Glomerular visceral epithelial cell (primary cell): ENCODE measurements around the gene SLX4.

ENCODE experiments used
- DNase-seq: peaks from one replicate; pipeline ENCODE4 v3.0.0-alpha.2; 2016; ENCODE audit errors: extremely low spot score

The SLX4 gene

DNA sequence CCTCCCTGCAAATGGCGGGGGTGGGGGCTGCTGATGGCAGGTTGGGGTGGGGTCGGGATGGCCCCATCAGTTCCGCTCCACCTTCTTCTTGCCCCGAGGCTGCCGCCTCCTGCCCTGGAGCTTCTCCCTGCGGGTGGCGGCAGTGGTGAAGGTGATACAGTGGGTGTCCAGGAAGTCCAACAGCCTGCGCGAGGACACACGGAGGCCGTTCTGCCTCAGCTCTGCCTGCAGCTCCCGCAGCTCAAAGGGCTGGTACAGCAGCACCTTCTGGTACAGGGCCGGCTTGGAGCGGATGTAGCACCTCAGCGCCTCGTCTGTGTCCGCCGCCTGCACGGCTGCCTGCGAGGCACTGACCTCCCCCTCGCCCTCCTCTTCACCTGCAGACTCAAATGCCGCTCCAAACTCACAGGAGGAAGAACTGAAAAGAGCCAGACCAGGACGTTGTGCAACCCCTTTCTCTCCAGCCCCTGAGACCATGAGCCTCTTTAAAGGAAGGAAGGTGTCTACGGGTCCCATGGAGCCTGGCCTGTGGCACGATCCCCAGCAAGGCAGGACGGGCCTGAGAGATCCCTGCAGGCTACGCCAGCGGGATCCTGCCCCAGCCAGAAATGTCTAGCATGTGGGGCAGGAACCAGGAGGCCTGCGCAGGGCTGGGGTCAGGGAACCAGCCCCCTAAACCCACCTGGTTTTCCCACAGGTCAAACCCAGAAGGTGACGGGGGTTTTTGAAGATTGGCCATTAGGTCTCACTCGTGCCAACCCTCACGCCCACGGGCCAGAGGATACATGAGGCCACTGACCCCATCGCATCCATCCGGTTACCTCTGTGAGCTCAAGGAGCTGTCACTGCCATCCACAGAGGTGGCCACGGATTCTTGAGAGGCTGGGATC lies 28.9 kb downstream of the SLX4 start:
- DNase-seq, result no peak

DNA sequence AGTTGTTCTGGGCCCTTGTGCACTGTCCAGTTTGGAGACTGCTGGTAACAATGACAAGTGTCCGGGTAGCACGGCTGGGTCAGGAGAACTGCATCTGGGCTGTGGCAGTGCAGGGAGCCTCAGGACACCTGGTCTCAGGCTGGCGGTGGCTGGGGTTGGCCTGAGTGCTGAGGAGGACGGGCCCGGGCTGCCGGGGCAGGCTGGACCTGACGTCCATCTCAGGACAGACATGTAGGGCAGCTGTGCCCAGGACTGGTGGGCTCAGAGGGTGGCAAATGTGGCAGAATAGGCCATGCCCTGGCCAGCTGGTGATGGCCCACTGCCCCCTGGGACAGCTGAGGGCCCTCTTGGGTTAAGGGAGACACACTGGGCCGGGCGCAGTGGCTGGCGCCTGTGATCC lies 30.0 kb downstream of the SLX4 start:
- DNase-seq, result no peak

DNA sequence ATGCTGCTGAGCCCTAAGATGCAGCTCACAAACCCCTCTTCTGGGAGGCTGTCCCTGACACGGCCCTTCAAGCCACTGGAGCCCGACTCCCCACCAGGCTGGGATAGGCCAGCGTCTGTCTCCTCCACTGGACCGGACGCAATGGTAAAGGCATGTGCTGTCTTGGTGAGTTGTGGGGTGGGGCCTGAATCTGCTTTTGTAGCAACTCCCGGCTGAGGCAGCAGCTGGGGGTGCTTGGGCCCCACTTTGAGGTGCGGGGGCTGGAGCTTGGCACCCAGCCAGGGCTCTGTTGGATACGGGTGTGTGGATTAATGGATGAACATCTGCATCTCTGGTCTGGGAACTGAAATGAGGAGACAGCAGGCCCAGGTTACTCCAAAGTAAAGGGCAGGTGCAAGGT lies 30.7 kb downstream of the SLX4 start:
- no peak for DNase-seq

DNA sequence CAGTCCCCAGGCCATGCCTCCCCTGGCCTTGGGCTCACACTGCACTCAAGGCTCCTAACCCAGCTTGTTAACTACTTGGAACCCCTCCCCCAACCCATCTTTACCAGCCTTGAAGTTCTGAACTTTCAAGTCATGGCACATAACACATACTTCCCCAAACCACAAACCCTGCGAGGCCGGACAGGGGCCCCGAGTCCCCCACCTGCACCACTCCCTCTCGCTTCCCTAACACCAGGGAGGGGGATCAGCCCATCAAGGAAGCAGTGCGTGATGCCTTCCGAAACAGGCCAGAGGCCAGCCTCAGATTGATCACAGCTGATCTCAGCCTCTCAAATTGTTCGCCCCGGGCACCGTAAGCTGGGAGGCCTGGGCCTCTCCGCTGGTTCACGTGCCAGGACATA lies 31.2 kb downstream of the SLX4 start:
- DNase-seq, result no peak

DNA sequence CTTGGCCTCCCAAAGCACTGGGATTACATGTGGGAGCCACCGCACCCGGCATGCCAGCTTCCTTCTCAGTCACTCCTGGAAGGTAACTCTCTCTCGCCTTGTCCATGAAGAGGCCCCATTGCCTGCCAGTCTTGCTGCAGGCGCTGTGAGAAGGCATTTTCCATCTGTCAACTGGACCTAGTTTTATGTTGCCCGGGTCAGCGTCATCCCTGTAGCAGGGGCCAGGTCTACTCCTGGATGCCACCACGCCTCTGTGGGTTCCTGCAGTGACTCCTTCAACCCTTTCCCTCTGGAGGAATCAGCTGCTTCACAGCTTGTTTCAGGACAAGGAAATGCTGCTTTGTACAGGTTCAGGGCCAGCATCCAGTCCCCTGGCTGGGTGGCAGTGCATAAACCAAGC lies 31.6 kb downstream of the SLX4 start:
- no peak for DNase-seq

DNA sequence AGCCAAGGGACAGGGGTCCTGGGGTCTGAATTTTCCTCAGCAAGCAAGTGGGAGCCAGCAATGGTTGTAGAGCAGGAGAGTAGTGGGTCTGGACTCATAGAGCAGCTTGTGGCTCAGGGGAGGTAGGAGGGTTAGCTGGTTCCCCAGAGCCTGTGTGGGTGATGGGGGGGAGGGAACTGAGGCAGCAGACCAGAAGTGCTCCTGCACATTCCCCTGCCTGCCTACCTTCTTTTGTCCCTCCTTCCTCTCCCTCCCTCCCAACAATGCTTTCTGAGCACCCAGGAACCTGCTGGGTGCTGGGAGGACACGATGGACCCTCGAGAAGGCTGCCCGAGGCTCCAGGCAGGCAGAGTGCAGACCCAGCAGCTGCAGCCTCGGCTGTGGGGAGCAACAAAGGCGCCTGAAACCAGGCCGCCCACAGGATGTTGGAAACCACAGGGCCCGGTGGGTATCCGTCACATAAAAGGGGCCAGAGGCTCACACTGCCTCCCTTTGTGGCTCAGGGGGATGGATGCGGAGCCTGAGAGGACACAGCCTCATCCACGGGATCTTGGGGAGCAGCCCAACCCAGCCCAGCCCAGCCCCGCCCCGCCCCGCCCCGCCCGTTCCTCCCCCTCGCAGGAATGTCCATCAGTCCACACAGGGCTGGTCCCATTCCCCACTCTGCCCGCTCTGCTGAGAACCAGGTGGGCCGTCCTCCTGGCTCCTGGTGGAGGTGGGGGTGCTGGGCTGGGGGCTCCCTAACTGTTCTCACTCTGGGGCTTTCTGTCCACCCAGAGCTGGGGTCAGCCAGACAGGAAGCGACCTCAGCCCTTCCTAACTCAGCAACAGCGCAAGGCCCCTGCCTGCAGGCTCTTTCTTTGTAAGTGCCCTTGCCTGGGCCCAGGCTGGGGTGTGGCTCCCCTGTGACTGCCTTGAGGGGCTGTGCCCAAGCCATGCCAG lies 32.5 kb downstream of the SLX4 start:
- no peak for DNase-seq

DNA sequence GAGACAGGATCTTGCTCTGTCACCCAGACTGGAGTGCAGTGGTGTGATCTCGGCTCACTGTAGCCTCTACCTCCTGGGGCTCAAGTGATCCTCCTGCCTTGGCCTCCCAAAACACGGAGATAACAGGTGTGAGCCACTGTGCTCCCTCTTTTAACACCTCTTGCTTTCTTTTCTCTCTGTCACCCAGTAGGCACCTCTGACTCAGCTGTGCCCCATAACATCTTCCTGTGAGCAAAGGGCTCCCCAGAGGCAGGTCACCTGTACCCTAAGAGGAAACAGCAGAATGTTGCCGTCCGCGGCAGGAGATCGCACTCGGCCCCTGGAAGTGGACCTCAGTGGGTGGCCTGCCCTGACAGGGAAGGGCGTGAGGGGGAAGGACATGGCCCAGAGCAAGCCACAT lies 33.3 kb downstream of the SLX4 start:
- no peak for DNase-seq

DNA sequence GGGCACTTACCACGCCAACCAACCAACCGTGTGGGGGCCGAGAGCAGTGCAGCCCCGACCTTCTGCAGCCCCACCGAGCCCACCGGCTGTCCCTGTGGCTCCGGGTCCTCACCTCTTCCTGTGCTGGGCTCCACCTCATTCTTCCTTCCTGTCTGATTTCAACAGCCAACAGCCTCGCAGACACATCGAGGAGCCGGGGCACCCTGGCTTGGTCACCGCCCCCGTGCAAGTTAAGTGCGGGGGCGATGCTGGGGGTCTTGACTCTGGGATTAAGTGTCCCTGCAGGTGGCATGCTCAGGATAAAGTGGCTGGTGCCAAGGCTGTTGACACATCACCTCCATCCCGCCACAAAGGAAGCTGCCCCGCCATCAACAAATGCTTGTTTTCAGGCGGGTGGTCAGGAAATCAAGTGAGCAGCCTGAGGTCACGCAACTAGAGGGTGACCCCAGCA lies 34.1 kb downstream of the SLX4 start, which contains the start of gene NLRC3:
TSS of gene NLRC3 (minus strand) at position 102 of the 451 bp plus-strand sequence. CDS start 12,367 bp downstream, outside the sequence.
- no peak for DNase-seq

DNA sequence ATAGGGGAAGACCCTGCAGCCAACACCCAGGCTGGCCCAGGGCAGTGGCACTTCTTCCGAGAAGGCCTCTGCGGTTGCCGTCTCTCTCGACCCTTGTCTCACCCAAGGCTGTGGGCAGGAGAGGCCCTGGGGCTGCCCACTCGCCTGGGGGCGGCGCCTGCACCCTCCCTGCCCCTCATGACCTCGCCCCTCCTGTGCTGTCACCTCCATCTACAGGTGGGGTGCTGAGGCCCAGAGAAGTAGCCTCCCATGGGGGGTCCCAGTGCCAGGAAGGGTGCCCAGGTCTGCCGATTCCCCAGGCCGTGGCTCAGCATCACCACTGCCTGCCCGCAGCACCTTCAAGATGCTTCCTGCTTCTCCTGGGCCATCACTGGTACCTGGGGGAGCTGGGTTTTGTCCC lies 35.2 kb downstream of the SLX4 start:
- DNase-seq, result no peak

DNA sequence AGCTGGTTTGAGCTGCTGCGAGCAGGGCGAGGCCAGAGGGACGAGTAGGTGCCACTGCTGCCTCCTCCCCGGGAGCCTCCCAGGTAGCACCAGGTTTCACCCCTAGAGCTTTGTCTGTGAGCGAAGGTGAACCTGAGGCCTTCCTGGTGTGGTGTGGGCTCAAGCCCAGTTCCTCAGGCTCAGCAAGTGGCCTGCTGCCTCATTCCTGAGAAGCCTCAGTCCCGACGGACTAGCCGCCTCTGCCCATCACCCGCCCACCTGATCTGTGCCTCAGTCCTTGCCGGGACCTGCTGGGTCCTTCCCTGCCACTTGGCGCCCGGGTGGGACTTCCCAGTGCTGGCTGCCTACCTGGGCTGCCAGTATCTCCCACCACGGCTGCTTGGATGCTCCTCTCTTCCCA lies 35.9 kb downstream of the SLX4 start:
- DNase-seq, result no peak

DNA sequence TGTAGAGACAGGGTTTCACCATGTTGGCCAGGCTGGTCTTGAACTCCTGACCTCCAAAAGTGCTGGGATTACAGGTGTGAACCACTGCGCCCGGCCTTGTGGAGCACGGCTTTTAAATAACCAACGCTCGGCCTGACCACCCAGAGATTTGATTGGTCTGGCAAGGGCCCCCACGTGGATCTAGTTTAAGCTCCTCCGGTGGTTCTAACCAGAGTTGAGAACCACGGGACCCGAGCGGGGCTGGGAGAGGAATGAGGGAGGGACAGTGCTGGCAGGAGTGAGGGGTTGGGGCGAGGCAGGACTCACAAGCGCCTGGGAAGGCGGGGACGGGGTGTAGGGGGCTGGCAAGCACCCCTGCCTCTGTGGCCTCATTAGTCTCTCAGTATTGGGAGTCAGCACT lies 37.2 kb downstream of the SLX4 start:
- no peak for DNase-seq

DNA sequence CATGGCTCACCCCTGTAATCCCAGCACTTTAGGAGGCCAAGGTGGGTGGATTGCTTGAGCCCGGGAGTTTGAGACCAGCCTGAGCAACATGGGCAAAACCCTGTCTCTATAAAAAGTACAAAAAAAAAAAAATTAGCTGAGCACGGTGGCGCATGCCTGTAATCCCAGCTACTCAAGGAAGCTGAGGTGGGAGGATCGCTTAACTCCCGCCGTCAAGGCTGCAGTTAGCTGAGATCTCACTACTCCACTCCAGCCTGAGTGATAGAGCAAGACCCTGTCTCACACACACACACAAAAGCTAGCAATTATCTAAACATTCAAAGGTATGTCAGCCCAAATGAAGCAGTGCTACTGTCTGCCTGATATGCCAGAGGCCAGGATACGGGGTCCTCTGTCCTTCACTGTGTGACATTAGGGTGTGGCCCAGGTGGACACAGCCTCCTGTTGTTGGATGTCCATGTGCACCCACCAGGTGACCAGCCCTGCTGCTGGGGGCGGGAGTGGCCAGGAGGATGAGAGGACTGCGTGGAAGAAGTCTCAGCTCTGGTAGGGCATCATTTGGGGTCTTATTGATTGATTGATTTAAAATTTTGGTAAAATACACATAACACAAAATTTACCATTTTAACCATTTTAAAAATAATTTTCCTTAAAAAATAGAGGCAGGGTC lies 38.1 kb downstream of the SLX4 start:
- DNase-seq, result no peak

DNA sequence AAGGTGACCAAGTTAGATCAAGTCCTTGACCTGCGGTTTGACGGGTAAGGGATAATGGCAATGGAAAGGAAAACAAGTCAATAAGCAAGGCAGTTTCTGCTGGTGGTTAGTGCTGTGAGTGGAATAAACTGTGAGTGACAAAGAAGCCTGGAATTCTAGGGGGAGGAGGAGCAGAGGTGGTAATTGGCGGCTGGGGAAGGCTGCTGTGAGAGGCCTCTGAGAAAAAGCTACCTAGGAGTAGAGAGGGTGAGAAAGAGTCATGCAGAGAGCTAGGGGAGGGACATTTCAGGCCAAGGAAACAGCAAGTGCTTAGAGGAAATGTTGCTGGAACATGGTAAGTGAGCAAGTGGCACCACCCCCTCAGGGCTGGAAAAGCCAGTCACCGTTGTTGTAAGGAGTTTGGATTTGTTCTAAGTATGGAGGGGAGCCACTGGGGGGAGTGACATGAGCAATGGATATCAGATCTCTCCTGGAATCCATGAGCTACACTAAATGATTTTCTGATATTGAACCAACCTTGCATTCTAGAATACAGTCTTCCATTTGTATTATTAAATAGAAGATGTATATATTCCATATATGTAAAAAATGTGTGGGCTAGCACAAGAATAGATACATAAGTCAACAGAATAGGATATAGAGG lies 40.9 kb downstream of the SLX4 start:
- no peak for DNase-seq

DNA sequence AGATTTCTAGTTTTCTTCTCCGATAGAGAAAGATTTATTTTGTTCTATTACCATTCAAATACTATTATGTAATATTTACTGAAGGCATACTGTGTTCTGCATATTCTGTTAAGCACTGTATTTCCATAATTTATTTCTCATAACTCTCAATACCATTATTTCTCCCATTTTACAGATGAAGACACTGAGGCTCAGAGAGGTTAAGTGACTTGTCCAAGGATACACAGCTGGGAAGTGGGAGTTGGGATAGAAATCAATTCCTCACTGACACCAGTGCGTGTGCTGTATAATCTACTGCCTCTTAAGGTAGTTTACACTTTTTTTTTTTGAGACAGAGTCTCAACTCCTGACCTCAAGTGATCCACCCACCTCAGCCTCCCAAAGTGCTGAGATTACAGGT lies 41.6 kb downstream of the SLX4 start:
- DNase-seq, result no peak

DNA sequence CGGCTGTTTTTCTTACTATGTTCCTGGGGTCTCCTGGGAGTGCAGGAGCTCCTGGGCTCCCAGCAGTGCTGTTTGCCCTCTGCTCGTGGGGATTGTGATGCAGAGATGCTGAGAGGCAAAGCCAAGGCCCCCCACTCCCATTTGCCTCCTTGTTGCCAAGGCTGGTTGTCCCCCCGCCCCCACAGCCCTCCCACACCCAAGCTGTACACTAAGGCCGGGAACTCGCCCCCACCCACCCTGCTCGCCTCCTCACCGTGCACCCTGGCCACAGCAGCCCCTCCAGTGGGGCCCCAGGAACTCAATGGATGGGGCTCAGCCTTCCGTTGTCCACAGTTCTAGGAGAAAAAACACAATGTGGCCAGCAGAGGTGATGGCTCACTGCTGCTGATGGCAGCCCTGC lies 44.4 kb downstream of the SLX4 start:
- no peak for DNase-seq

DNA sequence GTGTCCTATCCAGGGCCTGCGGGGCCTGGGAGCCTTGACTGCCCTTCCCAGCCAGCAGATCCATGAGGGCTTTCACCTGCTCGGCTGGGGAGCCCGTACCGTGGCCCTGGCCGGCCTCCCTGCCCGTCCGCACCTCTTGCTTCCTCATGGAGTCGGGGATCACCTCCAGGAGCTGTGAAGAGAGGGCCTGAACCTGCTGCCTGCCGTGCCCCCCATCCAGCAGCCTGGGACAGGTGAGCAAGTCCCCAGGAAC lies 46.6 kb downstream of the SLX4 start:
- no peak for DNase-seq

DNA sequence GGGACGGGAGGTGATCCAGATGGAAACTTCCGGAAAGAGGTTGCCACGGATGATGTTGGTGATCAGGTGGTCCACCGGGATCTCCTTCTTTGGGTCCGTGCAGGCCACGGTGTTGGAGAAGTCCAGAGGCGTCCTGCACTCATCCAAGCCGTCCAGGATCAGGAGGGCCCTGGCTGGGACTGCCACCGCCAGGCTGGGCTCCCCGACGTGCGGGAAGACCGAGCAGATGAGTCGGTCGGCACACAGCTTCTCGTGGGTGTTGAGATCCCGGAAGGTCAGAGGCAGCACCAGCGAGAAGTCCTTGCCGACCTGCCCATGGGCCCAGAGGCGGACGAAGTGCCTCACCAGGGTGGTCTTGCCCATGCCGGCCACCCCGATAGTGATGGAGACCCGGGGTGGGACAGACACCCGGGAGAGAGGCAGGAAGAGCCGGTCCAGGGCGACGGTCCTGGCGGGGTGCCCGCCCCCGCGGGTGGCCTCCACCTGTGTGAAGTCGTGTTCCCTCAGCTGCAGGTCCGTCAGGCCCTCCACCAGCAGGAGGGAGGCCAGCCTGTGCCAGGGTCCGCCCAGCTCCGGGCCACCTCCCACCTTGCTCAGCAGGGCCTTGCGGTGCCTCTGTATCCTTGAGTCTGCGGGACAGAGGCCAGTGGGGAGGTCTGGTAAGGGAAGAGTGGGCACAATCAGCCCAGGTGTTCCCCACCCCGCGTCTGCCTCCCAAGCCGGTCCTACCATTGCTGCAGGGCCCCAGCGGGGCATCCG lies 47.1 kb downstream of the SLX4 start:
- no peak for DNase-seq

DNA sequence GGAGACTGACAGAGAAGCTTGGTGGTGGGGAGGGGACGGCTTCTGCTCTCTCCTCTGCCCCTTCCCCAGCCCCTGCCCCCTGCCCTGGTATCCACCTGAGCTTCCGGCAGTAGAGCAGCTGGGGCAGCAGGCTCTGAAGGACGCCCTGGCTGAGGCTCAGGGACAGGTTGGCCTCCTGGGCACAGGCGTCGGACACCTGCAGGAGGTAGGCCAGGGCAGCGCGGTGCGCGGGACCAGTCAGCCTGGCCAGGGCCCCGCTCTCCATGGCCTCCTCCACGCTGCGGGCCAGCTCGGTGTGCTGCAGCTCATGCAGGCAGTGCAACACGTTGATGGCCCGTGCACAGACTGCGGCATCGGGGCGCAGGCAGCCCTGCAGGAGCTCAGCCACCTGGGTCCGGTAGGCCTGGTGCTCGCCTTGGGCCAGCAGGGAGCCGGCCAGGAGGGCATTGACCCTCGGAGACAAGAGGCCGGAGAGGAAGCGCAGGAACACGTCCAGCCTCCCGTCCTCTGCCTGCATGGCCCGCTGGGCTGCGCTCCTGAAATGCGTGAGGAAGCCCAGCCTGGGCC lies 48.4 kb downstream of the SLX4 start:
- no peak for DNase-seq

DNA sequence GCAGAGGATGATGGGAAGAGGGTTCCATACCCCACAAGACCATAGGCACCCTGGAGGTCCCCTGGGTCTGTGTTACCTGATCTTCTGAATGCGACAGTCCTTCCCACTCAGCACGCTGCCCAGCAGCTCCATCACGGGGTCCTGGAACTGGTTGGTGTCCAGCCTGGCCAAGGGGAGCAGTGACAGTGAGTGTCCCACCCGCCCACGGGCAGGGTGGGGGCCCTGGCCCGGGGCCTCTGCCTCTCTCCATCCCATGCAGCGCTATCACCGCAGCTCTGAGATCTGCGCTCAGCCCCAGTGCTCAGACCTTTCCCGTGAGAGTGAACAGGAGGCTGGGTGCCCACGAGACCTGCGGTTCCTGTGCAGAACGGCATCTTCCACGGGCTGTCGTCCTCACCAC lies 49.8 kb downstream of the SLX4 start:
- DNase-seq, result no peak

DNA sequence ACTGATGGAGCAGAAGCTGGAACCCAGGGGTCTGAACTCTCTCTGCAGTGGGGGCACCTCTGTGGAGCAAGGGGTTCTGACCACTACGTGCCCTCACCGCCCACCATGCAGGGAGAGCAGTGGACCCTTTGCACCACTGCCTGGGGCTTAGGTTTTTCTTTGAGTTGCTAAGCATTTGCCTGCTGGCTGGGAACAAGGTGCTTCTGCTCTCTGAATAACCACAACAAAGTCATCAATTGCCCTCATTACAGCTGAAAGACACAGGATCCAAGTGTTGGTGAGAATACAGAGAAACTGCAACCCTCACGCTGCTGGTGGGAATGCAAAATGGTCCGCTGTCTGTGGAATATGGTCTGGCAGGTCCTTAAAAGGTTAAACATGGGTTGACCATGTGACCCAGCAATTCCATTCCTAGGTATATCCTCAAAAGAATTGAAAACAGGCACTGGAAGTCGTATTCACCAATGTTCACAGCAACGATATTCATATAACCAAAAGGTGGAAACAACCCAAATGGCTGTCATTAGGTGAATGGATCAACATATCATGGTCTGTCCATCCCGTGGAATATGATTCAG lies 57.0 kb downstream of the SLX4 start:
- DNase-seq, result no peak
